HPDE6-E6E7 (cell line): ENCODE data around the gene SCN4B.

ENCODE experiments used
- DNase-seq: peaks from one replicate; pipeline ENCODE4 v3.0.0; 2011; ENCODE audit warnings: missing footprints; ENCODE audit errors: extremely low spot score

SCN4B gene

GRCh38 chr11:118174006-118174567 lies 21.5 kb upstream of the SCN4B start:
- DNase-seq, result no peak

- no peak for DNase-seq
Measured at GRCh38 chr11:118172356-118172755, 19.7 kb upstream of the SCN4B start.

GRCh38 chr11:118171269-118172062 lies 18.8 kb upstream of the SCN4B start:
- peak; percentile 71 for DNase-seq

- no peak for DNase-seq
Measured at GRCh38 chr11:118170882-118171268, 18.3 kb upstream of the SCN4B start.

GRCh38 chr11:118170231-118170630 lies 17.6 kb upstream of the SCN4B start:
- DNase-seq, result no peak

GRCh38 chr11:118169300-118170140 lies 16.9 kb upstream of the SCN4B start:
- no peak for DNase-seq

GRCh38 chr11:118168751-118169150 lies 16.1 kb upstream of the SCN4B start:
- no peak for DNase-seq

- no peak for DNase-seq
Measured at GRCh38 chr11:118168316-118168715, 15.7 kb upstream of the SCN4B start.

GRCh38 chr11:118167906-118168305 lies 15.3 kb upstream of the SCN4B start:
- no peak for DNase-seq

- DNase-seq, result no peak
Measured at GRCh38 chr11:118167253-118167652, 14.6 kb upstream of the SCN4B start.

- DNase-seq, result no peak
Measured at GRCh38 chr11:118166641-118167040, 14.0 kb upstream of the SCN4B start.

- DNase-seq, result no peak
Measured at GRCh38 chr11:118164885-118165284, 12.3 kb upstream of the SCN4B start.

GRCh38 chr11:118163494-118163893 lies 10.9 kb upstream of the SCN4B start:
- no peak for DNase-seq

- no peak for DNase-seq
Measured at GRCh38 chr11:118162846-118163245, 10.2 kb upstream of the SCN4B start.

GRCh38 chr11:118161786-118162185 lies 9.2 kb upstream of the SCN4B start:
- no peak for DNase-seq

GRCh38 chr11:118157186-118157895 lies 4.7 kb upstream of the SCN4B start:
- no peak for DNase-seq

GRCh38 chr11:118156531-118157185 lies 4.0 kb upstream of the SCN4B start:
- no peak for DNase-seq

- no peak for DNase-seq
Measured at GRCh38 chr11:118155776-118156530, 3.3 kb upstream of the SCN4B start.

- DNase-seq, result no peak
Measured at GRCh38 chr11:118154641-118155040, 2.0 kb upstream of the SCN4B start.

GRCh38 chr11:118153976-118154375 lies 1.4 kb upstream of the SCN4B start:
- no peak for DNase-seq

- no peak for DNase-seq
Measured at GRCh38 chr11:118153516-118153915, 893 bp upstream of the SCN4B start.
